GF-D8 (cell line): ENCODE results near the gene VTN.

ENCODE experiments used
- DNase-seq: peaks from one replicate; lab custom pipeline; 2025; lab: John Stamatoyannopoulos, UW

VTN gene

GRCh38 chr17:28395426-28395825 lies 25.3 kb upstream of the VTN start:
- no peak for DNase-seq

- DNase-seq: no peak
Observed at GRCh38 chr17:28394337-28395116, 24.4 kb upstream of the VTN start.

GRCh38 chr17:28392491-28392890 lies 22.4 kb upstream of the VTN start:
- DNase-seq: no peak

GRCh38 chr17:28391401-28391800 lies 21.3 kb upstream of the VTN start:
- no peak for DNase-seq

- no peak for DNase-seq
Observed at GRCh38 chr17:28390984-28391383, 20.9 kb upstream of the VTN start.

GRCh38 chr17:28390563-28390962 lies 20.5 kb upstream of the VTN start:
- no peak for DNase-seq

- DNase-seq: no peak
Observed at GRCh38 chr17:28390141-28390540, 20.0 kb upstream of the VTN start.

GRCh38 chr17:28388106-28388505 lies 18.0 kb upstream of the VTN start:
- no peak for DNase-seq

- no peak for DNase-seq
Observed at GRCh38 chr17:28386391-28386790, 16.3 kb upstream of the VTN start.

GRCh38 chr17:28385406-28385805 lies 15.3 kb upstream of the VTN start:
- DNase-seq: no peak

GRCh38 chr17:28385037-28385400 lies 14.9 kb upstream of the VTN start:
- no peak for DNase-seq

- DNase-seq: no peak
Observed at GRCh38 chr17:28384281-28385036, 14.4 kb upstream of the VTN start.

- DNase-seq: no peak
Observed at GRCh38 chr17:28381141-28381825, 11.2 kb upstream of the VTN start.

- no peak for DNase-seq
Observed at GRCh38 chr17:28379814-28380801, 10.0 kb upstream of the VTN start.

- DNase-seq: no peak
Observed at GRCh38 chr17:28372945-28373274, 2.8 kb upstream of the VTN start.

GRCh38 chr17:28372203-28372944 lies 2.3 kb upstream of the VTN start:
- DNase-seq: no peak

- DNase-seq: no peak
Observed at GRCh38 chr17:28371245-28372202, 1.4 kb upstream of the VTN start, which contains the start of gene SARM1. Gene SARM1 (plus strand): TSS chr17:28371694. CDS start chr17:28372033, 339 bp downstream.

- no peak for DNase-seq
Observed at GRCh38 chr17:28370744-28371103, 617 bp upstream of the VTN start.

- no peak for DNase-seq
Observed at GRCh38 chr17:28369684-28370034, 448 bp downstream of the VTN start.
